Fibroblast of upper back skin (primary cell): Measurements from ENCODE around the gene FHIT.
"Not testable (repeated sequence)": the region's sequence is repeated elsewhere in the genome, so short reads cannot be mapped to it uniquely, and the experiment has no call there.

Source experiments
- DNase-seq: peaks from one replicate; pipeline ENCODE4 v3.0.0-alpha.2; 2013

The FHIT gene

GRCh38 chr3:59832702-59833101 is 1418.5 kb downstream of the FHIT start:
- no peak for DNase-seq

GRCh38 chr3:59832241-59832640 is 1419.0 kb downstream of the FHIT start:
- DNase-seq: no peak

- DNase-seq: no peak
These were observed 1419.9 kb downstream of the FHIT start for GRCh38 chr3:59831394-59831793.

GRCh38 chr3:59829527-59829926 is 1421.7 kb downstream of the FHIT start:
- DNase-seq: no peak

- DNase-seq: no peak
These were observed 1426.4 kb downstream of the FHIT start for GRCh38 chr3:59824876-59825275.

- no peak for DNase-seq
These were observed 1430.0 kb downstream of the FHIT start for GRCh38 chr3:59821274-59821673.

- peak; percentile 19 for DNase-seq
These were observed 1430.8 kb downstream of the FHIT start for GRCh38 chr3:59820352-59820934.

GRCh38 chr3:59818919-59819300 is 1432.3 kb downstream of the FHIT start:
- no peak for DNase-seq

GRCh38 chr3:59818033-59818918 is 1433.0 kb downstream of the FHIT start:
- DNase-seq: peak; percentile 98

GRCh38 chr3:59817511-59817910 is 1433.7 kb downstream of the FHIT start:
- DNase-seq: no peak

GRCh38 chr3:59816312-59816711 is 1434.9 kb downstream of the FHIT start:
- DNase-seq: no peak

GRCh38 chr3:59813148-59813538 is 1438.1 kb downstream of the FHIT start:
- no peak for DNase-seq

GRCh38 chr3:59812237-59813147 is 1438.8 kb downstream of the FHIT start:
- peak; percentile 35 for DNase-seq

GRCh38 chr3:59811160-59811559 is 1440.1 kb downstream of the FHIT start:
- DNase-seq: no peak

GRCh38 chr3:59810606-59811005 is 1440.6 kb downstream of the FHIT start:
- DNase-seq: no peak

- peak; percentile 76 for DNase-seq
These were observed 1441.4 kb downstream of the FHIT start for GRCh38 chr3:59809710-59810444.

GRCh38 chr3:59809016-59809415 is 1442.2 kb downstream of the FHIT start:
- peak; percentile 63 for DNase-seq

GRCh38 chr3:59808446-59808845 is 1442.8 kb downstream of the FHIT start:
- DNase-seq: no peak

- no peak for DNase-seq
These were observed 1448.0 kb downstream of the FHIT start for GRCh38 chr3:59803268-59803667.

GRCh38 chr3:59802453-59802852 is 1448.8 kb downstream of the FHIT start:
- DNase-seq: not testable (repeated sequence)

- no peak for DNase-seq
These were observed 1449.2 kb downstream of the FHIT start for GRCh38 chr3:59802045-59802444.

- no peak for DNase-seq
These were observed 1450.8 kb downstream of the FHIT start for GRCh38 chr3:59800481-59800880.
